K562 (cell line): ENCODE results near the gene DTNBP1. TPM values are rescaled to one million over a fixed set of nuclear protein-coding genes. Genes with fewer than 3 reads are reported as not detected.

Experiments
- ARID1B ChIP-seq: fragments of 450-650 bp; IDR thresholded peaks from 2 replicates; pipeline ENCODE4 v1.6.1; 2016; ENCODE audit warnings: antibody characterized with exemption, mild to moderate bottlenecking, inconsistent platforms
- ASH1L ChIP-seq: fragments of 450-650 bp; IDR thresholded peaks from 2 replicates; pipeline ENCODE4 v1.6.1; 2018; ENCODE audit warnings: borderline replicate concordance, mild to moderate bottlenecking, low read depth; ENCODE audit not compliant: partially characterized antibody
- E2F8 ChIP-seq: fragments of 450-650 bp; IDR thresholded peaks from 2 replicates; pipeline ENCODE4 v1.7.1; 2018; ENCODE audit warnings: mild to moderate bottlenecking, low read depth; ENCODE audit not compliant: partially characterized antibody
- HBP1 ChIP-seq: fragments of 450-650 bp; formaldehyde crosslinking; IDR thresholded peaks from 2 replicates; pipeline ENCODE4 v1.4.0; 2022; ENCODE audit warnings: missing genetic modification characterization
- MTA1 ChIP-seq: fragments of 450-650 bp; IDR thresholded peaks from 2 replicates; pipeline ENCODE4 v1.6.1; 2017; ENCODE audit warnings: borderline replicate concordance
- NFRKB ChIP-seq: fragments of 450-650 bp; IDR thresholded peaks from 2 replicates; pipeline ENCODE4 v1.6.1; 2016; ENCODE audit warnings: low read depth
- RBM15 ChIP-seq: fragments of 200-400 bp; formaldehyde crosslinking; IDR thresholded peaks from 2 replicates; pipeline ENCODE4 v1.6.1; 2018; ENCODE audit warnings: mild to moderate bottlenecking, low read length, moderate library complexity; ENCODE audit not compliant: insufficient read depth
- STAT5A ChIP-seq: IDR thresholded peaks from 2 replicates; pipeline ENCODE4 v1.6.1; 2012; ENCODE audit warnings: low read length, inconsistent platforms, borderline replicate concordance
- TEAD1 ChIP-seq, 2 experiments: fragments of 450-650 bp in 1 of 2; sonication (generic) in 1 of 2; formaldehyde crosslinking; IDR thresholded peaks; 2 replicates each; pipeline versions ENCODE4 v1.4.0 to v1.8.0; 2020 to 2022; ENCODE audit warnings: mild to moderate bottlenecking in 2 of 2, missing genetic modification reagents in 1 of 2
- U2AF2 ChIP-seq: fragments of 200-400 bp; formaldehyde crosslinking; optimal IDR thresholded peaks from 2 replicates; pipeline ENCODE3; 2017; ENCODE audit warnings: low read depth, mild to moderate bottlenecking, low read length
- ZNF24 ChIP-seq: fragments of 450-650 bp; IDR thresholded peaks from 2 replicates; pipeline ENCODE4 v1.6.1; 2016
- ZNF263 ChIP-seq: sonication (generic); formaldehyde crosslinking; IDR thresholded peaks from 2 replicates; pipeline ENCODE4 v1.8.0; 2022; ENCODE audit warnings: mild to moderate bottlenecking, missing genetic modification reagents, borderline replicate concordance
- ZNF318 ChIP-seq, 2 experiments: fragments of 450-650 bp; IDR thresholded peaks; 2 replicates each; pipeline ENCODE4 v1.6.1; 2016; ENCODE audit warnings: mild to moderate bottlenecking in 2 of 2, borderline replicate concordance in 1 of 2, low read depth in 1 of 2, moderate library complexity in 1 of 2
- polyA plus RNA-seq, 8 experiments: library from polyadenylated mRNA; depleted of rRNA in 4 of 8; stranded (reverse) in 5 of 8; unstranded in 3 of 8; fragments of >200 nt; fragmentation: Nextera tagmentation in 2 of 8; fragmentation: Illumina TruSeq in 1 of 8; extraction: Ambion mirVana in 2 of 8; extraction: Trizol in 1 of 8; gene quantifications; 2 replicates each; pipeline versions ENCODE4 v1.2.1 to v1.2.3, GENCODE V29; 2011 to 2014; ENCODE audit warnings: inconsistent platforms in 1 of 8, missing spikeins in 1 of 8
- total RNA-seq, 7 experiments: library from RNA; depleted of rRNA in 6 of 7; stranded (reverse); fragments of >200 nt in 6 of 7; fragmentation: Illumina TruSeq in 2 of 7; extraction: Trizol in 2 of 7; gene quantifications; 2 replicates each; pipeline versions ENCODE4 v1.2.1 to v1.2.3, GENCODE V29; 2011 to 2021; ENCODE audit warnings: low replicate concordance in 1 of 7

The DTNBP1 gene
- total and polyA plus RNA-seq, 9 of the 15 experiments (the other 6 are each of a cell fraction or from before 2014, with no cell fraction given), result 16.7 to 54.5 (median 21.4) TPM

DNA sequence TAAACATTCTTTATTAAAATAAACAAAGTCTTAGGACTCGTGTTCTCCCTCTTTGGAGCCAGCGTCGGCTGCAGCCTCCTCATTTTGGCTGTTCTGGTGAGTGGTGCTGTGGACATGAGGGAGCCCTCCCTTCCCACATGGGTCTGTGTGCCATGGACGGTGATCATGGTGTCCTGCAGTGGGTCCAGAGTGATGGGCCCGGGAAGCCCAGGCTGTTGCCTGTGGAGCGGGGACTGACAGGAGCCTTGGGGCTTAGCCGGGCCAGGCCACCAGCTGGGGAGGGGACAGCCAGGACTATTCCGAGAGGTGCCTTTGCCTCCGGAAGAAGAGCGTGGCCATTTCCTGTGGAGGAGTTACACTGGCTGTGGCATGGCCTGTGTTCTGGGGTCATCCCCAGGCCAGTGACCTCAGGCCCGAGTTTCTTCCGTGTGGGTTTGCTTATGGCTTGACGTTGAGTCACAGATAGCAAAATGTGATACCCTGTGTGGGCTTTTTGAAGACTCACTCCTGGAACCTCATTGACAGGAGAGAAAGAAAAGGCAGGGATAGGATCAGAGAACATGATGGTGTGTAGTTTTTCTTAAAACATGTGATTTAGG lies 153.4 kb downstream of the DTNBP1 start (continued):
- TF ChIP-seq E2F8, result no peak
- no peak for TF ChIP-seq RBM15
- TF ChIP-seq ASH1L, result no peak
- no peak for TF ChIP-seq TEAD1 (CRISPR knock-in tag; IDR thresholded peaks at IDR 0.05)
- no peak for TF ChIP-seq MTA1
- TF ChIP-seq STAT5A, result no peak; the same call in 1 of the 2 replicates
- TF ChIP-seq NFRKB, result peak; percentile 79
- TF ChIP-seq U2AF2, result no peak
- no peak for TF ChIP-seq ZNF318 (IDR thresholded peaks at IDR 0.05; ENCODE audit: borderline replicate concordance in 1 of 2, low read depth in 1 of 2)
- peak; percentile 37; the same call in 1 of the 2 replicates for TF ChIP-seq ZNF263 (CRISPR knock-in tag)
- TF ChIP-seq HBP1, result peak; percentile 66; the same call in 1 of the 2 replicates
- TF ChIP-seq ARID1B, result peak; percentile 85
- no peak for TF ChIP-seq ZNF24
